Activated CD8-positive, alpha-beta T cell treated with anti-CD3 and anti-CD28 coated beads for 36 hours (primary cell): ENCODE data around the gene MEGF10. TPM values are rescaled to one million over a fixed set of nuclear protein-coding genes. Genes with fewer than 3 reads are reported as not detected.

Experiments
- ATAC-seq: fragments of 200-7000 bp; cut with Tn5 transposase; one replicate; pipeline ENCODE4 v1.10.0; 2021; ENCODE audit warnings: mild to moderate bottlenecking, moderate library complexity
- CTCF ChIA-PET: fragments of 350-600 bp; sonication (Branson Sonifier 250); formaldehyde crosslinking; loops from one replicate; lab custom pipeline; 2021; ENCODE audit warnings: antibody characterized with exemption; lab: Charles Lee
- POLR2A ChIA-PET: fragments of 350-600 bp; sonication (Branson Sonifier 250); formaldehyde crosslinking; loops from one replicate; lab custom pipeline; 2021; ENCODE audit warnings: antibody characterized with exemption; lab: Charles Lee
- DNase-seq: peaks from one replicate; pipeline ENCODE4 v3.0.0-alpha.2; 2020
- H3K27ac Mint-ChIP-seq: one replicate; pipeline ENCODE4 v1.8.0; 2021; ENCODE audit warnings: mild to moderate bottlenecking, mixed read lengths
- H3K27me3 Mint-ChIP-seq: one replicate; pipeline ENCODE4 v1.8.0; 2021; ENCODE audit warnings: mixed read lengths
- H3K36me3 Mint-ChIP-seq: one replicate; pipeline ENCODE4 v1.8.0; 2021; ENCODE audit warnings: low read depth, mixed read lengths
- H3K4me1 Mint-ChIP-seq: one replicate; pipeline ENCODE4 v1.8.0; 2021; ENCODE audit warnings: low read depth, mixed read lengths
- H3K4me3 Mint-ChIP-seq: one replicate; pipeline ENCODE4 v1.8.0; 2021; ENCODE audit warnings: mild to moderate bottlenecking, moderate library complexity, mixed read lengths
- H3K9me3 Mint-ChIP-seq: one replicate; pipeline ENCODE4 v1.8.0; 2021; ENCODE audit warnings: mixed read lengths
- intact Hi-C: fragments of 100-400 bp; cut with micrococcal nuclease; formaldehyde crosslinking; loops from one replicate; pipeline ENCODE4 v1.10.0; 2022
- total RNA-seq, 2 experiments: library from RNA; stranded (reverse); gene quantifications; one replicate each; pipeline ENCODE4 v1.2.3, GENCODE V29; 2021
- TF ChIP-seq, protein P1 (sequence below): fragments of 200-600 bp; IDR thresholded peaks from one replicate; pipeline ENCODE4 v1.8.0; 2022; ENCODE audit warnings: antibody characterized with exemption, mild to moderate bottlenecking

MEGF10 gene
- total RNA-seq, 2 experiments from 2014 or later: not detected

- Mint-ChIP-seq H3K4me1 (peaks cover 2% of the 10 kb centered on the region), H3K27me3 (peaks cover 4% of the 10 kb centered on the region), H3K27ac (no peak overlapping the region), H3K36me3 (no peaks in the 10 kb centered on the region), H3K4me3 (no peak overlapping the region), H3K9me3 (no peaks in the 10 kb centered on the region)
- POLR2A ChIA-PET: no interaction called here
- ATAC-seq: no peak
- DNase-seq: no peak
- intact Hi-C loops: no loop called here
- TF ChIP-seq, protein P1, sequence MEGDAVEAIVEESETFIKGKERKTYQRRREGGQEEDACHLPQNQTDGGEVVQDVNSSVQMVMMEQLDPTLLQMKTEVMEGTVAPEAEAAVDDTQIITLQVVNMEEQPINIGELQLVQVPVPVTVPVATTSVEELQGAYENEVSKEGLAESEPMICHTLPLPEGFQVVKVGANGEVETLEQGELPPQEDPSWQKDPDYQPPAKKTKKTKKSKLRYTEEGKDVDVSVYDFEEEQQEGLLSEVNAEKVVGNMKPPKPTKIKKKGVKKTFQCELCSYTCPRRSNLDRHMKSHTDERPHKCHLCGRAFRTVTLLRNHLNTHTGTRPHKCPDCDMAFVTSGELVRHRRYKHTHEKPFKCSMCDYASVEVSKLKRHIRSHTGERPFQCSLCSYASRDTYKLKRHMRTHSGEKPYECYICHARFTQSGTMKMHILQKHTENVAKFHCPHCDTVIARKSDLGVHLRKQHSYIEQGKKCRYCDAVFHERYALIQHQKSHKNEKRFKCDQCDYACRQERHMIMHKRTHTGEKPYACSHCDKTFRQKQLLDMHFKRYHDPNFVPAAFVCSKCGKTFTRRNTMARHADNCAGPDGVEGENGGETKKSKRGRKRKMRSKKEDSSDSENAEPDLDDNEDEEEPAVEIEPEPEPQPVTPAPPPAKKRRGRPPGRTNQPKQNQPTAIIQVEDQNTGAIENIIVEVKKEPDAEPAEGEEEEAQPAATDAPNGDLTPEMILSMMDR: no peak
- CTCF ChIA-PET: no interaction called here
Observed at GRCh38 chr5:127308945-127309344, 18.3 kb downstream of the MEGF10 start.

DNA sequence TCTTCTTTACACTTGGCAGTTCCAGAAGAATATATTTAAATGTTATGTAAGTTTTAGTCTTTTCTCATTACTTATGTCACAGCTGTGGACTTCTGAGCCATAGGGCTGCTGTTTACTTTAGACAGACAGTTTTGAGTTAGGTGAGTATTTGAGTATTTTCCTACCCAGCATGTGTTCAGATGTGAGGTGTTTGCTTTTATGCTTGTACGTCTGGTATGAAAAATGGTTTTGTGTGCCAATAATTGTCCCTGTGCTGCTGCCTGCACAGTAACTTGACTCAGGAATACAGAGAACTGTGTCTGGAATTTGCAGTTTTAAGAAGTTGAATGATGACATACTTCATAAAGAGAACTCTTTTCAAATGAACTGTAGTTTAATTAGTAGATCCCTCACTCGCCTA lies 20.8 kb downstream of the MEGF10 start:
- Mint-ChIP-seq H3K27me3 (peaks cover 6% of the 10 kb centered on the region), H3K36me3 (no peaks in the 10 kb centered on the region), H3K27ac (no peak overlapping the region), H3K4me1 (peaks cover 2% of the 10 kb centered on the region), H3K4me3 (no peak overlapping the region), H3K9me3 (no peaks in the 10 kb centered on the region)
- ChIA-PET CTCF (interaction anchor here (1.3 to 3.0 kb wide), 2 partner anchors 14 to 28 kb away, joined by 4 to 13 read pairs; no protein-coding TSS in a partner anchor), POLR2A (no interaction called here)
- intact Hi-C loops: no loop called here
- ATAC-seq (no peak), DNase-seq (no peak)
- TF ChIP-seq, protein P1: no peak

GRCh38 chr5:127311781-127312525 lies 21.4 kb downstream of the MEGF10 start:
- H3K36me3 Mint-ChIP-seq: no peaks in the 10 kb centered on the region
- no peak overlapping the region for H3K4me3 Mint-ChIP-seq
- no peak for ATAC-seq
- H3K27me3 Mint-ChIP-seq: peaks cover 9% of the 10 kb centered on the region
- peaks cover 2% of the 10 kb centered on the region for H3K4me1 Mint-ChIP-seq
- DNase-seq: no peak
- no peaks in the 10 kb centered on the region for H3K9me3 Mint-ChIP-seq
- intact Hi-C loops: loop anchor here (2.0 kb wide), 1 partner anchor 655 kb away; no protein-coding TSS in a partner anchor
- TF ChIP-seq, protein P1: no peak
- ChIA-PET CTCF (interaction anchor here (0.9 to 3.0 kb wide), 4 partner anchors 13 to 636 kb away, joined by 4 to 13 read pairs (median 7); partner anchors contain the start of gene MEGF10), POLR2A (no interaction called here)
- H3K27ac Mint-ChIP-seq: no peak overlapping the region

DNA sequence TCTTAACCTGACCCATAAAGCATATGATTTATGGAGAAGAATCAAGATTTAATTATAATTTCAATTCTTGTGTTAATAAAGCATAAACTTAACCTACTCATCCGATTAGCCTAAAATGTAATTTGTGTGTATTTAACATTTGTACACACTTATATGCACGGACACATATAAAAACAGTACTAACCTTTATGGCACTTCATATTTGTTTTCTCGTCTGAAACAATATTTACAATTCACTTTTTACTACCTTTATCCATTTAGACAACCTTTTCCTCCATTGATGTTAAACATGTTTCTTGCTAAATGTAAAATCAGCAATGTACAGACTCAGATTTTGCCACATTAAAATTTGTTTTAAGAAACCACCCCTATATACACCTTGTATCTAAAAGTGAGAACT lies 22.8 kb downstream of the MEGF10 start:
- no peak for ATAC-seq
- peaks cover 2% of the 10 kb centered on the region for H3K4me1 Mint-ChIP-seq
- TF ChIP-seq, protein P1: no peak
- H3K27ac Mint-ChIP-seq: no peak overlapping the region
- CTCF ChIA-PET: interaction anchor here (0.8 to 3.0 kb wide), 14 partner anchors 10 to 638 kb away, joined by 3 to 13 read pairs (median 4); partner anchors contain the start of gene MEGF10
- H3K36me3 Mint-ChIP-seq: no peaks in the 10 kb centered on the region
- peaks cover 5% of the 10 kb centered on the region for H3K27me3 Mint-ChIP-seq
- POLR2A ChIA-PET: no interaction called here
- no peaks in the 10 kb centered on the region for H3K9me3 Mint-ChIP-seq
- intact Hi-C loops: loop anchor here (2.0 kb wide), 1 partner anchor 657 kb away; no protein-coding TSS in a partner anchor
- no peak for DNase-seq
- H3K4me3 Mint-ChIP-seq: no peak overlapping the region
